Mammary epithelial cell (primary cell): ENCODE measurements around the gene TMEM163.

ENCODE experiments used
- EZH2 ChIP-seq: IDR thresholded peaks from 2 replicates; pipeline ENCODE4 v1.6.1; 2012; ENCODE audit warnings: low read length, inconsistent platforms, borderline replicate concordance
- TF ChIP-seq, protein P1 (sequence below), 2 donors: IDR thresholded peaks in 1 of 2; conservative IDR thresholded peaks in 1 of 2; 2 replicates each; pipeline ENCODE4 v1.5.1; 2011 to 2012; ENCODE audit warnings: inconsistent platforms in 2 of 2, low read length in 2 of 2, mild to moderate bottlenecking in 2 of 2, control low read depth in 1 of 2, low read depth in 1 of 2; ENCODE audit not compliant: insufficient read depth in 1 of 2; ENCODE audit errors: extremely low read depth in 1 of 2

DNA sequence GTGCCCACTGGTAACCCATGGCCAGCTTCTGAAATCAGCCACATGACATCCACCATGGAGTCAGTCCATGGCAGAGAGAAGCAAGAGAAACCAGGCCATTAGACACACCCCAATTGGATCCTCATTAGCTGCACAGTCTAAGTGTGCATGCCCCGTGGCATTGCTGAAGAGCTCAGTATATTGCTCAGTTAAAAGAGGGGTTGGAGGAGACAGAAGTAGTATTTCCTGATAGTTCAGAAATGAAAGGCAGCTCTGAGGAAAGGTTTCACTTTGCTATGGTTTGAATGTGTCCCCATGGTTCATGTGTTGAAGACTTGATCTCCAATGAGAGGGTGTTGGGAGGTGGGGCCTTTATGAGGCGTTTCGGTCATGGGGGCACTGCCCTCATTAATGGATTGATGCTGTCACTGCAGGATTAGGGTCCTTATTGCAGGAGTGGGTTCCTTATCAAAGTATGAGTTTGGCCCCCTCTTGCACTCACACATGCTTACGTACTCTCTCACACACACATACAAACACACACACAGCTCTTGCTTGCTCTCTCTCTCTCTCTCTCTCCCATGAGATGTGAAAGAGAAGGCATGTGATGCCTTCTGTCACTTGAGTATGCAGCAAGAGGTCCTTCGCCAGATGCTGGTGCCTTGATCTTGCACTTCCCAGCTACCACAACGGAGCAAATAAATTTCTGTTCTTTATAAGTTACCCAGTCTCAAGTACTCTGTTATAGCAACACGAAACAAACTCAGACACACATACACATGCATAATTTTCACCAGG is 58.0 kb downstream of the TMEM163 start:
- TF ChIP-seq EZH2 = no peak
- TF ChIP-seq, protein P1, sequence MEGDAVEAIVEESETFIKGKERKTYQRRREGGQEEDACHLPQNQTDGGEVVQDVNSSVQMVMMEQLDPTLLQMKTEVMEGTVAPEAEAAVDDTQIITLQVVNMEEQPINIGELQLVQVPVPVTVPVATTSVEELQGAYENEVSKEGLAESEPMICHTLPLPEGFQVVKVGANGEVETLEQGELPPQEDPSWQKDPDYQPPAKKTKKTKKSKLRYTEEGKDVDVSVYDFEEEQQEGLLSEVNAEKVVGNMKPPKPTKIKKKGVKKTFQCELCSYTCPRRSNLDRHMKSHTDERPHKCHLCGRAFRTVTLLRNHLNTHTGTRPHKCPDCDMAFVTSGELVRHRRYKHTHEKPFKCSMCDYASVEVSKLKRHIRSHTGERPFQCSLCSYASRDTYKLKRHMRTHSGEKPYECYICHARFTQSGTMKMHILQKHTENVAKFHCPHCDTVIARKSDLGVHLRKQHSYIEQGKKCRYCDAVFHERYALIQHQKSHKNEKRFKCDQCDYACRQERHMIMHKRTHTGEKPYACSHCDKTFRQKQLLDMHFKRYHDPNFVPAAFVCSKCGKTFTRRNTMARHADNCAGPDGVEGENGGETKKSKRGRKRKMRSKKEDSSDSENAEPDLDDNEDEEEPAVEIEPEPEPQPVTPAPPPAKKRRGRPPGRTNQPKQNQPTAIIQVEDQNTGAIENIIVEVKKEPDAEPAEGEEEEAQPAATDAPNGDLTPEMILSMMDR (conservative IDR thresholded peaks at IDR 0.05 in 1 of 2, IDR thresholded peaks at IDR 0.05 in 1 of 2; ENCODE audit: extremely low read depth in 1 of 2, insufficient read depth in 1 of 2, low read depth in 1 of 2, low read length in 2 of 2) = no peak
